ENCODE results near the gene EDARADD.

The EDARADD gene

DNA sequence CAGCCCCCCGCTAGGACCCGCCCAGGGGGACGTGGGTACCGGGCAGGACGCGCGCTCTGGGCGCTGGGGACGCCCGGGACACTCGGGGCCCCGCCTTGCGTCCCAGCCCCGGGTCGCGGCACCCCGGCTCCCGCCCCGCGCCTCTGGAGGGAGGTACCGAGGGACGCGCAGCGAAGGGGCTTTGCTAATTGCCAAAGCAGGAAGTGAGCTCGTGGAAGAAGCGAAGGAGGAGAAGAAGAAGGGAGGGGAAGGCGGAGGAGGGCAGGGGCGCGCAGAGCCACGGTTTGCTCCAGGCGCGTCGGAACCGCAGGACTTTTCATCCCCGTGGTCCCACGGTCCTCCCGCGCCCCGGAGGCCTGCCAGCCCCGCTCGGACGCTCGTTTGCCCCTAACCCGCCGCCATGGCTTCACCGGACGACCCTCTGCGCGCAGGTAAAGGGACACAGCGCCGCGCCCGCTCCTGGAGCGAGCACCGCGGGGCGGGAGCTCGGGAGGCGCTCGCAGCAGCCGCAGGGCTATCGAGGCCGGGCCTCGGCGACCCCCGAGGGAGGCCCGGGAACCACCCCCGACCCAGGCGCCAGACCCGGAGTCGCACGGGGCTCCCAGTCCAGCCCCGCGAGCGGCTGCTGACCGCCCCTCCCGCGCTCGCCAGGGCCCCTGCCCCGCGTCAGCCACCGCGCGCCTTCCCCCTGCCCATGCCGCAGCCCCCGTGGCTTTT is 1.3 kb downstream of the EDARADD start:
- no peak for DNase-seq

- DNase-seq, result no peak
These were observed 2.0 kb downstream of the EDARADD start for GRCh38 chr1:236395947-236396664.

- DNase-seq, result no peak
These were observed 2.6 kb downstream of the EDARADD start for GRCh38 chr1:236396665-236397043.

GRCh38 chr1:236397173-236397759 is 3.2 kb downstream of the EDARADD start:
- DNase-seq, result no peak

DNA sequence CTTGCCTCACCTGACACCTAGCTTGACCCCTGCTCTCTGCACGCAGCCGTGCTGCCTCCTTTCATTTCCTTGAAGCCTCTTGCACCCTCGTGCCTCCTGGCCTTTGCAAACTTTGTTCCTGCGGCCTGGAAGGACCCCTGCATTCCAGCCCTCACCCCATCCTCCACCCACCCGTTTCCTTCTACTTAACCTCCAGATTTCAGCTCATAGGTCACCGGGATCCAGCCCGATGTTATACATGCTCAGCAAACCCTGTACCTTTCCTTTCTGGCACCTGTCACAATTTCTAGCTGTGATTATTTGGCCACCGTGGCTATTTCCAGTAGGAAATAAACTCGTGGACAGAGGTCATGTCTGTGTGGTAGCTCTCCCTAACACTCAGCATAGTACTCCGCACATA is 4.5 kb downstream of the EDARADD start:
- no peak for DNase-seq

GRCh38 chr1:236400061-236400603 is 6.0 kb downstream of the EDARADD start:
- DNase-seq, result no peak

- DNase-seq, result no peak
These were observed 7.6 kb downstream of the EDARADD start for GRCh38 chr1:236401698-236402097.

DNA sequence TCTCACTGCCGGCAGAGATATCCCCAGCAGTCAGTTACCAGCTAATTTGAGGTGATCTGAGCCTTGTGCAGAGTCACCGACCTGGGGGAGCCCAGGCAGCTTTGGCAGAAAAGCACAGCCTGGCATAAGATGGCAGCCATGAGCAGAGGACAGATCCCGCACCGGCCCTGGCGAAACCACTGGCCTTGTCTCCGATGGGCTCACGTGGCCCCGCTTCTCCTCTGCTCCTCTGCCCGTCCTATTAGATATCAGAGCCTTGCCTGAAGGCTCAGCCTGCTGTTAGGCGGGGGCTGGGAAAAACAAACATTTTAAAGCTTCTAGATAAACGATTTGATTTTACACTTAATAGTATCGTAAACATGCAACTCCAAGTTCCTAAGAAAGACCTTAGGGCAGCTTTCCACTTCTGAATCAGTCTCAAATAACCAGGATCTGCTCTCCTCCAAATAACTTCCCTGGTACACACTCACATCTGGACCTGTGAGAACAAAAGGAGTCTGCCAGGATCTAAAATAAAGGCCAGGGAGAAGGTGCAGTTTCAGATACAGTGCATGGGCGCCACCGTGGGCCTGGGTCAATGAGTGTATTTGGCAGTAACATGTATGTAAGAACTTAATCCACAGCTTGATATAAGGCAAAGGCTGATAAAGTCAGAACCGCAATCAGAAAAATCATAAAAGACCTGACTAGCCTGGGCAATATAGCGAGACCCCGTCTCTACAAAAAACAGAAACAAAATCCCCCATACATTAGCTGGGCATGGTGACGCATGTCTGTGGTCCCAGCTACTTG is 10.0 kb downstream of the EDARADD start:
- DNase-seq, result no peak

DNA sequence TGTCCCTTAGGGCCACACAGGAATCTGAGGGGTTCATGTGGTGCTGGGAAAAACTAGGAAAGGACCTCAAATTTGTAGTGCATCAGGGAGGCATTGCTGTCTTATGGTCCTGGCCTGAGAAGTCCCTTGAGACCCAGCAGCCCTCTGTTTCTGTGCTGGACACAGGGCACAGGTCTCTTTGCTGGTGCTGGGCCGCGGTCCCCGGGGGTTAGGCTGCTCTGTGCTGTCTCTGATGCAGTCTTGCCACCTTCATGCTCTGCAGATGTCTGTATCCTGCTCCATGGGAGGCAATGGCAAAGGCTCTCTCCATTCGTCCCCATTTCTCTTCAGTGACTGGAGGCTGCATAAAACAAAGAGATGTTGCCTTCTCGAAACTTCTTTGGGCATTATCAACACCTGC is 13.0 kb downstream of the EDARADD start:
- no peak for DNase-seq

DNA sequence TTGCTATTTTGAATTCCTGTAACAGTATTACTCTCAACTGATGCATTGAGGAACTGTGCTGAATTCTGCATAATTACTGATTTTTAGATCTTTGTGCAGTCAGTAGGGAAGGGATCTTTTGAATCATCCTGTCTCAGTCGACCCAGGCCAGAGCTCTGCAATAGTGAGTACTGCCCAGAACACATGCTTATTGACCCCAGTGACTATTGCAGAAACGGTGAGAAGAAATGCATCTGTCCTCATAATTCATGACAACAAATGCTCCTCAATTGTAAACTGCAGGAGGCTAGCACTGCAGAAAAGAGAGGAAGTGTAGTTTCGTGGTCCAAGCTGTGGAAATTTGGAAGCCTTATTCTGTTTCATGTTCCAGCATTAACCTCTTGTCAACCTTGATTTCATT is 19.6 kb downstream of the EDARADD start:
- DNase-seq, result no peak

- DNase-seq, result no peak
These were observed 22.1 kb downstream of the EDARADD start for GRCh38 chr1:236416165-236416564.

DNA sequence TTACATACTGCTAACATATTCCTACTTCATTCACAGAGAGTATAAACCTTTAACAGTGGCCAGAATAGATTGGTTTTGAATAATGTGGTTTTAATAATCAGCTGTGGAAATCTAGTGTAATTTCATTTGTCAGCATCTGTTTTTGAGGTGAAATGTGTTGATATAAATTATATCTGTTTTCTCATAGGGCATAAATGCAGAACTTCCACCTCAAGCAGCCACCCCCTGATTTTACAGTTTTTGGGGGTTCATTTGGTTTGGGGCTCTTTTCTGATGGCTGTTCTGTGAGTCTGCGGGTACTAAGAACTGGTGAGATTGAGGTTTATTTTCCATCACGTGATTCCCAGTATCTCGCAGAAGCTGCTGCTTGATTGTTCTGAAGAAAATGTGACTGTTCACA is 23.2 kb downstream of the EDARADD start:
- no peak for DNase-seq

- DNase-seq, result no peak
These were observed 25.4 kb downstream of the EDARADD start for GRCh38 chr1:236419502-236419901.

- DNase-seq, result peak; percentile 68
These were observed 26.9 kb downstream of the EDARADD start for GRCh38 chr1:236421022-236421421.

GRCh38 chr1:236421850-236422516 is 27.9 kb downstream of the EDARADD start:
- DNase-seq, result no peak

DNA sequence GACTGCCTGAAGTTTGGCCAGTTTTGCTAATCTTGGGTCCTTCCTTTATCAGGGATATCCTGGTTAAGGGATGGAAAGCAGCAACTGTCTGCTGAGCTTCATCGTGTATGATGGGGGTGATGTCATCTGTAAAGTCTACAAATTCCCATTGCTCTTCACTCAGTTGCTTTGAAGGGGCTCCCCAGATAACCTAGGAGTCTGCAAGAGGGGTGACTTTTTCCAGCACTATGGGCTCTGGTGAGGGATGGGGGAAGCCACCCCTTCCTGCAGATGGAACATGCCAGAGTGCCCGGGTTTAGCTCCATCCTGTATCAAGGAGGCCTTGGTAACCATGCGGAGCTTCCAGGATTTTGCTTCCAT is 28.4 kb downstream of the EDARADD start:
- DNase-seq, result no peak

DNA sequence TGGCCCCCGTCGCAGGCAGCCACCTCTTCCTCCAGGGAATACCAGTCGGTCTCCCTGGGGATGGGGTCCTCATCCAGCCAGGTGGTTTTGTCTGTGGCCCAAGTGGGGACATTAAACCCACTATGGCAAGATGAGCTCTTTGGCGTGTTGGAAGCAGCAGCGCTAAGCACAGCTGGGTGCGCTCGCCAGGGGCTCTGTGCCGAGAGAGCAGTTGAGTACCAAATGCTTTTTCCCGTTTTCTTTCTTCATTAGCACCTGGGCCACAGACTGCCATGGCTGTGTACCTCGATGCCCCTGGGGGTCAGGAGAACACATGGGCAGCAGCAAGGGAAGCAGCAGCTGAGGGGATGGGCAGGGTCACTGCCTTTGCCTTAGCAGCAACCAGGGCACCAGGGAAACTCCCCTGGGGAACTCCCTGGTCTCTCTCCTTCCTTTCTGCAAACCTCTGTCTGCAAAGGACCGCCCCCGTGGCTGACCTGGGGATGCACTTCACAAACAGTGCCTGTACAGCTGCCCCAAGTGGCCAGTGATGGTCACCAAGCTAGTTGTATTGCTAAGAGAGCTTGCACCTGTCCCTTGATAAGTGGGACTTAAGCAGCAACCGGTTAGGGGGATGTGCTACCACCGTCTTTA is 31.1 kb downstream of the EDARADD start:
- no peak for DNase-seq

GRCh38 chr1:236426215-236426614 is 32.1 kb downstream of the EDARADD start:
- DNase-seq, result no peak

GRCh38 chr1:236429715-236430274 is 35.7 kb downstream of the EDARADD start:
- no peak for DNase-seq

- DNase-seq, result no peak
These were observed 39.8 kb downstream of the EDARADD start for GRCh38 chr1:236433819-236434315.

DNA sequence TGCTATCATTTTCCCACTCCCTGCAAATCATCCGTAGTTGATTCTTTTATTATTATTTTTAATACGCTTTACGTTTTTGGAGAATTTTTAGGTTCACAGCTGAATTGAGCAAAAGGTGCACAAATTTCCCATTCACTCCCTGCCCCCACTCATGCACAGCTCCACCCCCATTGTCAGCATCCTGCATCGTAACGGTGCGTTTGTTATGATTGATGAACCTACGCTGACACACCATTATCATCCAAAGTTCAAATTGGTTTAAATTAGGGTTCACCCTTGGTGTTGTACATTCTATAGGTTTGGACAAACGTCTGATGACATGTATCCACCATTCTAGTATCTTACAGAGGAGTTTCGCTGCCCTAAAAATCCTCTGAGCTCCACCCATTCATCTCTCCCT is 44.5 kb downstream of the EDARADD start:
- DNase-seq, result no peak

GRCh38 chr1:236440373-236440772 is 46.3 kb downstream of the EDARADD start:
- no peak for DNase-seq

All from HCEC 1CT (cell line).